GM21619 (cell line): Measurements from ENCODE around the gene TMEM221.
A peak's percentile ranks its signal among the peaks of the same experiment; 100 is the strongest.

Source experiments
- ATAC-seq: cut with Tn5 transposase; IDR thresholded peaks from one replicate; pipeline ENCODE4 v1.9.1; 2021; ENCODE audit not compliant: unreplicated experiment

The TMEM221 gene

GRCh38 chr19:17445526-17446165 lies 2.8 kb downstream of the TMEM221 start:
- no peak for ATAC-seq

- ATAC-seq = no peak
Measured at GRCh38 chr19:17441241-17442021, 7.0 kb downstream of the TMEM221 start.

- ATAC-seq = no peak
Measured at GRCh38 chr19:17436874-17437267, 11.6 kb downstream of the TMEM221 start.

- ATAC-seq = no peak
Measured at GRCh38 chr19:17436094-17436873, 12.2 kb downstream of the TMEM221 start.

- ATAC-seq = no peak
Measured at GRCh38 chr19:17435218-17435617, 13.2 kb downstream of the TMEM221 start.

GRCh38 chr19:17431417-17431816 lies 17.1 kb downstream of the TMEM221 start:
- ATAC-seq = no peak

- ATAC-seq = no peak
Measured at GRCh38 chr19:17429641-17430113, 18.8 kb downstream of the TMEM221 start.

- ATAC-seq = no peak
Measured at GRCh38 chr19:17424743-17425365, 23.6 kb downstream of the TMEM221 start.

- ATAC-seq = no peak
Measured at GRCh38 chr19:17423429-17424208, 24.8 kb downstream of the TMEM221 start.

GRCh38 chr19:17421942-17422341 lies 26.5 kb downstream of the TMEM221 start:
- no peak for ATAC-seq

- ATAC-seq = peak; percentile 16
Measured at GRCh38 chr19:17420475-17420924, 28.0 kb downstream of the TMEM221 start.

- ATAC-seq = peak; percentile 76
Measured at GRCh38 chr19:17419621-17420474, 28.6 kb downstream of the TMEM221 start, which contains the start of gene MVB12A. TSS of gene MVB12A (plus strand) at chr19:17420047. CDS start at chr19:17420136, 89 bp downstream.

GRCh38 chr19:17419154-17419620 lies 29.3 kb downstream of the TMEM221 start:
- no peak for ATAC-seq

- ATAC-seq = no peak
Measured at GRCh38 chr19:17418710-17419109, 29.8 kb downstream of the TMEM221 start.

GRCh38 chr19:17415121-17415520 lies 33.3 kb downstream of the TMEM221 start:
- ATAC-seq = no peak

- no peak for ATAC-seq
Measured at GRCh38 chr19:17414097-17414496, 34.4 kb downstream of the TMEM221 start.

GRCh38 chr19:17411801-17412200 lies 36.7 kb downstream of the TMEM221 start:
- ATAC-seq = no peak

- no peak for ATAC-seq
Measured at GRCh38 chr19:17409990-17410389, 38.5 kb downstream of the TMEM221 start.

GRCh38 chr19:17406887-17407196 lies 41.6 kb downstream of the TMEM221 start:
- no peak for ATAC-seq
